Measurements from ENCODE around the gene RXFP4. TPM values are rescaled to one million over a fixed set of nuclear protein-coding genes. Genes with fewer than 3 reads are reported as not detected.

Gene RXFP4
- total and polyA plus RNA-seq, 2 donors: 0.18 TPM; not detected in 1

DNA sequence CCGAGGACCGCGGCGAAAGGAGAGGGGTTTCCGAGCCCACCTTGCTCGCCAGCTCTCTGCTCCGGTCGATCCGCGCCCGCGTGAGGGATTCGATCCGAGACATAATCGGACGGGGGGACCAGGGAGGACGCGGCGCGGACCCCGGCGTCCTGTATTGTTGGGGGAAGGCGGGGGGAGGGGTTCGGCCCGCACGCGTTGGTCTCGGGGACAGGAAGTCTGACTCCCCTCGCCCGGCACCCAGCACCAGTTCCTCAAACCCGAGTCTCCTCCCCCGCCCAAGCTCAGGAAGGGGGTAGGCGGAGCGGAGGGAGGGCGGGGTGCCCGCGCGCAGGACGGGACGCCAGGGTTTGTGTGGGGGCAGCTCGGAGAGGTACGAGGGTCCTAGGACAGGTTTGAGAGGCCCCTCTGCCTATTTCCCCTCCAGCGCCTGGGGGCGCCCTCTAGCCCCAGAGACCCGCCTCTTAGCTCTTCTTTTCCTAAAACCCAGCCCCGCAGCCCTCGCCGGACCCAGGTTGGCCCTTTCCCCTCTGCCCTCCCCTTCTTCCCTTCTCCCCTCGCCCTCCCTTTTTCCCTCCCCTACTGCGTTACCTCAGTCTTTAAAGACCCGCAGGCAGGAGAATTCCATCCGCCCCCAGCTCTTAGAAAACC is 37.0 kb downstream of the RXFP4 start, which contains the start of gene ARHGEF2:
TSS of gene ARHGEF2 (minus strand) at position 223 of the 648 bp plus-strand sequence. CDS start at position 103, 120 bp downstream.
- H3K27ac ChIP-seq (ENCODE audit: low read depth in 1 of 2, low read length in 1 of 2): peak within 1 kb of the TSS; percentile 91 to 95
- under 1% methylated on average over 52 of the region's 52 CpGs for WGBS
- H3K36me3 ChIP-seq (ENCODE audit: control insufficient read depth in 2 of 2, insufficient read depth in 2 of 2, low read length in 1 of 2): peaks cover 5 to 12% of the 10 kb centered on the region in 2 donors
- peaks cover 0 to 7% of the 10 kb centered on the region in 2 donors for H3K9me3 ChIP-seq (ENCODE audit: control insufficient read depth in 2 of 2, insufficient read depth in 1 of 2, low read length in 1 of 2)
- peak in 6 of 9 donors; percentile 72 to 91 (median 79) for DNase-seq (ENCODE audit: low read depth in 6 of 9, low spot score in 9 of 9)
- H3K4me3 ChIP-seq (ENCODE audit: low read length in 2 of 2): peak within 1 kb of the TSS; percentile 92 to 97
- no peaks in the 10 kb centered on the region for H3K27me3 ChIP-seq (ENCODE audit: control insufficient read depth in 2 of 2, insufficient read depth in 1 of 2, low read length in 1 of 2)
- peaks cover 41 to 83% of the 10 kb centered on the region in 2 donors for H3K4me1 ChIP-seq (ENCODE audit: control insufficient read depth in 2 of 2, insufficient read depth in 2 of 2, low read length in 2 of 2)

DNA sequence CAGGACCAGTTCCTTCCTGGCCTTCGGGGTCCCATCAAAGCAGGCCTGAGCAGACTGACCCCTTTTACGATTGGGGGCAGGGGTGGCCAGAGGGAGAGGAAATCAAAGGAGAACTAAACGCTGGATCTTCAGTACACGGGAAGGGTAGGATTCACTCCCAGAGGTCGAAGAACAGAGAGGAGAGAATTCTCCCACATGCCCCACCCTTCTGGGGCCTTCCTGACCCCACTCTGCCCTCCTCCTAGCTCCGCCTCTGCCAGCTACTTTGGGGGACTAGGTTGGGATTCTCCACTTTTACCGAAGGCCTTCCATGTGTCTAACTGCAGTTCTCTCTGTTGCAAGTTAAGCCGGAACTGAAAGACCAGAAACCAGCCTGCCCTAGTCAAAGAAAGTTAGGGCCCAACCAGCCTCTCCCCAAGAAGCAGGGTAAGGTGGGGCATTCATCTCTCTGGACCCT is 37.6 kb downstream of the RXFP4 start:
- Histone ChIP-seq H3K27me3 (ENCODE audit: control insufficient read depth in 2 of 2, insufficient read depth in 1 of 2, low read length in 1 of 2) (no peaks in the 10 kb centered on the region), H3K4me1 (ENCODE audit: control insufficient read depth in 2 of 2, insufficient read depth in 2 of 2, low read length in 2 of 2) (peaks cover 40 to 84% of the 10 kb centered on the region in 2 donors), H3K4me3 (ENCODE audit: low read length in 2 of 2) (peak overlapping the region; percentile 92 to 97), H3K27ac (ENCODE audit: low read depth in 1 of 2, low read length in 1 of 2) (peak overlapping the region; percentile 91 to 95), H3K36me3 (ENCODE audit: control insufficient read depth in 2 of 2, insufficient read depth in 2 of 2, low read length in 1 of 2) (peaks cover 4 to 9% of the 10 kb centered on the region in 2 donors), H3K9me3 (ENCODE audit: control insufficient read depth in 2 of 2, insufficient read depth in 1 of 2, low read length in 1 of 2) (peaks cover 0 to 7% of the 10 kb centered on the region in 2 donors)
- WGBS: 12% methylated on average over 8 of the region's 8 CpGs
- DNase-seq (ENCODE audit: low read depth in 6 of 9, low spot score in 9 of 9): peak in 1 of 9 donors; percentile 41

DNA sequence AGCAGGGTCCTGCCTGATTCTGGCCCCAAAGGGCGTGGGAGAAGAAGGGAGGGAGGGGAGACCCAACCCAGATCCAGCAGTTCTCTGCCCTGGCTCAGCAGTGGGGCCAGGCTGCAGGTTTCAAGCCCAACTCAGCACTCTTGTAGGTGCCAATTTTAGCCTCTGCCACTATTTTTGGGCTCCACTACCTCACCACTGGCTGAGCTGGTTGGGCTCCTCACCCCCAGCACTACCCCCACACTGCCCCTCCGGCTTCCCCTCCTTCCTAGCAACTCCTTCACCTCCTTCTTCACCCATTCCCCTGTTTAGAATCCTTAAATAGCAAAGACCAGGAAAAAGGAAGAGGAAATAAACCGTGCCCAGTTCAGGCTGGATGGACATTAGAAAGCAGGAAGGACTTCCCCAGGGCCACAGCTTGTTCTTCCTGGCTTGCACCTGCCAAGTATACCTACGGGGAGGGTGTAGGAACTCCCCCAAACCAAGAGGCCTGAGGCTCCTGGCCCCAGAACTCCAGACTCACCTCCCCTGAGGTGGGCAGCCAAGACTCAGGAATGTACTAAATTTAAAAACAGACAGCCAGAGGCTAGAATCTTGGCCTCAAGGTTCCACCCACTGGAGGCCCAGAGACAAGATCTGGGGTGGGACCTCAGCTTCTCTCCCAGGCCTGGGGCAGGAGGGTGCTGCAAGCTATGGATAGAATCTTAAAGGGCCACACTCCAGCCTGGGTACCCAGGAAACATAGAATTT is 38.3 kb downstream of the RXFP4 start:
- Histone ChIP-seq H3K36me3 (ENCODE audit: control insufficient read depth in 2 of 2, insufficient read depth in 2 of 2, low read length in 1 of 2) (peaks cover 0 to 2% of the 10 kb centered on the region in 2 donors), H3K4me1 (ENCODE audit: control insufficient read depth in 2 of 2, insufficient read depth in 2 of 2, low read length in 2 of 2) (peaks cover 32 to 82% of the 10 kb centered on the region in 2 donors), H3K27me3 (ENCODE audit: control insufficient read depth in 2 of 2, insufficient read depth in 1 of 2, low read length in 1 of 2) (no peaks in the 10 kb centered on the region), H3K4me3 (ENCODE audit: low read length in 2 of 2) (peak overlapping the region; percentile 92 to 97), H3K27ac (ENCODE audit: low read depth in 1 of 2, low read length in 1 of 2) (peak overlapping the region; percentile 91 to 95), H3K9me3 (ENCODE audit: control insufficient read depth in 2 of 2, insufficient read depth in 1 of 2, low read length in 1 of 2) (peaks cover 0 to 7% of the 10 kb centered on the region in 2 donors)
- no peak for DNase-seq (ENCODE audit: low read depth in 6 of 9, low spot score in 9 of 9)
- WGBS: 38% methylated on average over 4 of the region's 4 CpGs

DNA sequence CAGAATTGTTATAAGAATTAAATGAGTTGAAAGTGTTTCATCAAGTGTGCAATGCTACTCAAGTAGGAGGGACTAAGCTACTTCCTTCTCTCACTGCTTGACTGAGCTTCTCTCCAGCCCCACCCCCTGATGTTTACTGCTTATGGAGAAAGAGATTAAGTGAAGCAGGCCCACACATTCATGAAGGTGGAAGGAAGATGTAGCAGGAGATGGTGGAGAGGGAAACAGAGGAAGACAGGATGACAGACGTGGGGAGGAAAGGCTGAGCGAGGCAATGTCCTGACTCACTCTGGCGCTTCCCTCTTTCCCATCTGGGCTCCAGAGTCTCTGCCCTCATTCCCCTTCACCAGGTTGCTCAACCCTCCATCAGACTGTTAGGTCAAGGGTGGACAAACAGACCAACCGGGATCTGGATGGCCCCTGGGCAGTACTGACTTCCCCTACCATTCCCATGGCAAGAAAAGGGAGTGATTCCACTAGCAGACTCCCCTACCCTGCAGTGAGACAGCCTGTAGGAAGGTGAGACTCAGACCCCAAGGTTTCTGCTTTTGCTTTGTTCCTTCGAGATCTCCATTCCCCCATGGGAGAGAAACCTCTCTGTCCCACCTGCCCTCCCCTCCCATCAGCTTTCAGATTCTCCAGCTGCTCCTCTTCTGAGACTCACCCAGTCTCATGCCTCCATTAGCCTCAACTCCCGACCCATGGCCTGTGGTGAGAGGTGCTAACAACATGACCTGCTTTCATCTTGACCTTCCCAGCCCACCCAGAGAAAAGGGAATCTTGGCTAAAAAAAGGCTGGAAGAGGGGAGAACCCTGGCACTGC is 40.0 kb downstream of the RXFP4 start:
- peak in 1 of 9 donors; percentile 77 for DNase-seq (ENCODE audit: low read depth in 6 of 9, low spot score in 9 of 9)
- Histone ChIP-seq H3K27me3 (ENCODE audit: control insufficient read depth in 2 of 2, insufficient read depth in 1 of 2, low read length in 1 of 2) (no peaks in the 10 kb centered on the region), H3K36me3 (ENCODE audit: control insufficient read depth in 2 of 2, insufficient read depth in 2 of 2, low read length in 1 of 2) (peaks cover 0 to 2% of the 10 kb centered on the region in 2 donors), H3K4me1 (ENCODE audit: control insufficient read depth in 2 of 2, insufficient read depth in 2 of 2, low read length in 2 of 2) (peaks cover 29 to 67% of the 10 kb centered on the region in 2 donors), H3K9me3 (ENCODE audit: control insufficient read depth in 2 of 2, insufficient read depth in 1 of 2, low read length in 1 of 2) (peaks cover 0 to 7% of the 10 kb centered on the region in 2 donors), H3K4me3 (ENCODE audit: low read length in 2 of 2) (no peak overlapping the region), H3K27ac (ENCODE audit: low read depth in 1 of 2, low read length in 1 of 2) (peak overlapping the region; percentile 48 to 71)
- WGBS: 48% methylated on average over 6 of the region's 6 CpGs

DNA sequence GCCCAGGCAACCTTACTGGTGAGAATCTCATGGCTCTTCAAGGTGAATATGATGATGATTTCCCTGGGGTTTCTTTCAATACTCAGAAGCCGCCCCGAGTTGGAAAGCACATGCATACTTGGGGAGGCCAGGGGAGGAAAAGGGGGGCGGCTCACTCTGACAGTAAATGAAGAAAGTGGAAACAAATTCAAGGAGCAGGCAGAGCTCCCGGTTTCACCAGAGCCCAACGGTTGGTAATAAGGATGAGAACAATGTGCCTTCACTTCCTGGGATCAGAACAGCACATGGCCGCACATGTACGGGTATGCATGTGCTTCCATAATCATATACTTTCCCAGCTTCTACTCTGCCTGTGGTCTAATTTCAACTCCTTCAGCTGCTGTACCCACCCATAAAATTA is 40.7 kb downstream of the RXFP4 start:
- Histone ChIP-seq H3K27me3 (ENCODE audit: control insufficient read depth in 2 of 2, insufficient read depth in 1 of 2, low read length in 1 of 2) (no peaks in the 10 kb centered on the region), H3K36me3 (ENCODE audit: control insufficient read depth in 2 of 2, insufficient read depth in 2 of 2, low read length in 1 of 2) (peaks cover 0 to 2% of the 10 kb centered on the region in 2 donors), H3K4me1 (ENCODE audit: control insufficient read depth in 2 of 2, insufficient read depth in 2 of 2, low read length in 2 of 2) (peaks cover 29 to 61% of the 10 kb centered on the region in 2 donors), H3K4me3 (ENCODE audit: low read length in 2 of 2) (no peak overlapping the region), H3K9me3 (ENCODE audit: control insufficient read depth in 2 of 2, insufficient read depth in 1 of 2, low read length in 1 of 2) (peaks cover 0 to 7% of the 10 kb centered on the region in 2 donors), H3K27ac (ENCODE audit: low read depth in 1 of 2, low read length in 1 of 2) (no peak overlapping the region)
- 92% methylated on average over 7 of the region's 7 CpGs for WGBS
- DNase-seq (ENCODE audit: low read depth in 6 of 9, low spot score in 9 of 9): no peak

DNA sequence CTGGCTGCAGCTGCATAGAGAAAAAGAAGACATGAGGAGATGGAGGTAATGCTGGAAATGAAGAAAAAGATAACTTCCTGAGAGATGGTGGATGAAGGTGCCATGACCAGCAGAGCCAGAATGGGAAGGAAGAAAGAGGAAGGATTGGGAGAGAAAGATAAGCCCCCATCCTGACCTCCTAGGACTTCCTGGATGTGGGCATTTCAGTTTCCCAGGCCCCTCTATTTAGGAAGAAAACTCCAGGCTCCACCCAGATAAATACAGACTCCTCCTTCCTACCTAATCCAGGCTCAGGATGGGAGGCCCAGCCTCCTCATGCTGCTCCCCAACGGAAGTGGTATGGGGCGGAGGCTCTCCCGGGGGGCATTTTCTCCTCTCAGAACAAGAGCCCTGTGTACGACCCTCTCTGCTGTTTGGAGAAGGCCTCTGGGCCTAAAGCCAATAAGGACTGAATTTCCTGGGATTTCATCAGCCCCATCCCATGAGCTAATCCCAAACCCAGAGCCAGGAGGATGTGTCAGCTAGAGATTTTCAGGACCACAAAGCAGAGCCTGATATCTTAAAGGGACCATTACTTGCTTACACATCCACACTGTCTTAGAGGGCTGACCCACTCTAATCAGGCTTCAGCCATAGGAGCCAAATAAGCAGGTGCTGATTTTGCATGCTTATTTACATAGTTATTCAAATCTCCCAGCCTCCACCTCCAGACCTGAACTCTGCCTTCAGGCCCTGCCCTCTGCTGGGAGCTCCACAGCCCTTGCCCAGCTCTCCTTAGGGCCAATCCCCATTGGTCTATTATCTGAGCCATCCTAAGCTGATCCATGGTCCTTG is 42.0 kb downstream of the RXFP4 start:
- H3K4me3 ChIP-seq (ENCODE audit: low read length in 2 of 2): no peak overlapping the region
- peaks cover 0 to 6% of the 10 kb centered on the region in 2 donors for H3K9me3 ChIP-seq (ENCODE audit: control insufficient read depth in 2 of 2, insufficient read depth in 1 of 2, low read length in 1 of 2)
- peaks cover 0 to 2% of the 10 kb centered on the region in 2 donors for H3K36me3 ChIP-seq (ENCODE audit: control insufficient read depth in 2 of 2, insufficient read depth in 2 of 2, low read length in 1 of 2)
- peak overlapping the region; percentile 24 to 46 for H3K27ac ChIP-seq (ENCODE audit: low read depth in 1 of 2, low read length in 1 of 2)
- peak in 1 of 9 donors; percentile 22 for DNase-seq (ENCODE audit: low read depth in 6 of 9, low spot score in 9 of 9)
- H3K27me3 ChIP-seq (ENCODE audit: control insufficient read depth in 2 of 2, insufficient read depth in 1 of 2, low read length in 1 of 2): no peaks in the 10 kb centered on the region
- WGBS: 49% methylated on average over 4 of the region's 4 CpGs
- H3K4me1 ChIP-seq (ENCODE audit: control insufficient read depth in 2 of 2, insufficient read depth in 2 of 2, low read length in 2 of 2): peaks cover 29 to 60% of the 10 kb centered on the region in 2 donors

DNA sequence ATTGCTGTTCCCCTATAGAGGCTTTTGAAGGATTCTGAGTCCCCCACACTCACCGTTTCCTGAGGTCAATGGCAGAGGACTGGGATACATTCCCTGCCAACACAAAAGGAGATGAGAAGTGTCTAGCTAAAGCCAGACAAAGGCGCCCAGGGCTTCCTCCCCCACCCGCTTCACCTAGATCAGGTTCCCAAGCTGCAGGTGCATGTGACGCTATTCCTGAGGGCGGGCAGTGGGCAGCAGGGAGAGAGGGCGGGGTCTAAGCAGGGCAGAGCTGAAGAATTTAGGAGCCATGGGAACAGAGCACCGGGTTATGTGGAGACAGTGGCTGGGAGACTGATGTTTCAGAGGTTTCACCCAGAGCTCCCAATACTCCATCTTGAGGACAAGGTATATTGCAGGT is 42.9 kb downstream of the RXFP4 start:
- WGBS: 94% methylated on average over 7 of the region's 7 CpGs
- H3K27ac ChIP-seq (ENCODE audit: low read depth in 1 of 2, low read length in 1 of 2): no peak overlapping the region
- H3K27me3 ChIP-seq (ENCODE audit: control insufficient read depth in 2 of 2, insufficient read depth in 1 of 2, low read length in 1 of 2): no peaks in the 10 kb centered on the region
- no peaks in the 10 kb centered on the region for H3K9me3 ChIP-seq (ENCODE audit: control insufficient read depth in 2 of 2, insufficient read depth in 1 of 2, low read length in 1 of 2)
- peaks cover 24 to 56% of the 10 kb centered on the region in 2 donors for H3K4me1 ChIP-seq (ENCODE audit: control insufficient read depth in 2 of 2, insufficient read depth in 2 of 2, low read length in 2 of 2)
- no peak overlapping the region for H3K4me3 ChIP-seq (ENCODE audit: low read length in 2 of 2)
- peaks cover 0 to 2% of the 10 kb centered on the region in 2 donors for H3K36me3 ChIP-seq (ENCODE audit: control insufficient read depth in 2 of 2, insufficient read depth in 2 of 2, low read length in 1 of 2)
- no peak for DNase-seq (ENCODE audit: low read depth in 6 of 9, low spot score in 9 of 9)
